ENCODE measurements around the gene NUS1.

DNA sequence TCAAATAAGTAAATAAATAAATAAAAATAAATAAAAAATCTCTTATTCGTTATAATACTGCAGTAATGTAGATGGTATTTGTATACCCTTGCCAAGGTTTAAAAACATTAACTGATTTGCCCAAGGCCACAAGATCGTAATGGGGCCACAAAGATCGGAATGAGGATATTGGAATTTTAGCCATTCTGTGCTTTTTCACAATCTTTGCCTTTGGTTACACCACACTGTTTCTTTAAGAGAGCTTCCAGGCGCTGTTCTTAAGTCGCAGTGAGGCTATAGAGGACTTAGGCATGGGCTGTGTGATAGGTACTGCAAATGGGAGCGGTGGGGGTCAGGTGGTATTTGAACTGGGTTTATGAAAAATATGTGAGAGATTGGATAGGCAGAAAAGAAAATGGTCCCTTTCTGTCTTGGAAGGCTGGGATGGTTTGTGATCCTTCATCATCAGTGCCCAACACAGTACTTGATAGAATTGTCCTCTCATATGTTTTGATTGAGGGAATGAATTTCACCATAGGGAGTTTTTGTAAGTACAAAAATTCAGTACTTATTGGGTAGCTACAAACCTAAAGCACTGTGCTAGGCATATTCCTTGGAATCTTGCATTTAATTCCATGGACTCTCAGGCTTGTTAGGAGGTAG is 1.4 kb downstream of the NUS1 start:
- TF ChIP-seq, protein P1, sequence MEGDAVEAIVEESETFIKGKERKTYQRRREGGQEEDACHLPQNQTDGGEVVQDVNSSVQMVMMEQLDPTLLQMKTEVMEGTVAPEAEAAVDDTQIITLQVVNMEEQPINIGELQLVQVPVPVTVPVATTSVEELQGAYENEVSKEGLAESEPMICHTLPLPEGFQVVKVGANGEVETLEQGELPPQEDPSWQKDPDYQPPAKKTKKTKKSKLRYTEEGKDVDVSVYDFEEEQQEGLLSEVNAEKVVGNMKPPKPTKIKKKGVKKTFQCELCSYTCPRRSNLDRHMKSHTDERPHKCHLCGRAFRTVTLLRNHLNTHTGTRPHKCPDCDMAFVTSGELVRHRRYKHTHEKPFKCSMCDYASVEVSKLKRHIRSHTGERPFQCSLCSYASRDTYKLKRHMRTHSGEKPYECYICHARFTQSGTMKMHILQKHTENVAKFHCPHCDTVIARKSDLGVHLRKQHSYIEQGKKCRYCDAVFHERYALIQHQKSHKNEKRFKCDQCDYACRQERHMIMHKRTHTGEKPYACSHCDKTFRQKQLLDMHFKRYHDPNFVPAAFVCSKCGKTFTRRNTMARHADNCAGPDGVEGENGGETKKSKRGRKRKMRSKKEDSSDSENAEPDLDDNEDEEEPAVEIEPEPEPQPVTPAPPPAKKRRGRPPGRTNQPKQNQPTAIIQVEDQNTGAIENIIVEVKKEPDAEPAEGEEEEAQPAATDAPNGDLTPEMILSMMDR (conservative IDR thresholded peaks at IDR 0.05; ENCODE audit: low read depth, low read length), result no peak
- TF ChIP-seq MAFK (IDR thresholded peaks at IDR 0.05; ENCODE audit: low read depth, low read length) (no peak), POLR2A (IDR thresholded peaks at IDR 0.05; ENCODE audit: low read depth, low read length) (no peak), CEBPB (IDR thresholded peaks at IDR 0.05; ENCODE audit: low read depth, low read length) (no peak), SMC3 (IDR thresholded peaks at IDR 0.05; ENCODE audit: low read depth, low read length) (no peak)

Data from IMR-90 (cell line).